Cardiac fibroblast (primary cell): ENCODE data around the gene SETBP1.

Experiments used
- DNase-seq, 2 donors: peaks; one replicate each; pipeline versions ENCODE4 v3.0.0 to v3.0.0-alpha.2; 2010; ENCODE audit warnings: low read depth in 2 of 2
- H3K4me3 ChIP-seq, 2 donors: replicated peaks in 1 of 2; 1 replicate in 1 of 2; 2 replicates in 1 of 2; pipeline ENCODE4 v1.5.1; 2011; ENCODE audit warnings: low read depth in 2 of 2, low read length in 2 of 2, mild to moderate bottlenecking in 2 of 2, moderate library complexity in 1 of 2
- TF ChIP-seq, protein P1 (sequence below): IDR thresholded peaks from one replicate; pipeline ENCODE4 v1.5.1; 2011; ENCODE audit warnings: low read depth, mild to moderate bottlenecking, low read length, inconsistent platforms

The SETBP1 gene

DNA sequence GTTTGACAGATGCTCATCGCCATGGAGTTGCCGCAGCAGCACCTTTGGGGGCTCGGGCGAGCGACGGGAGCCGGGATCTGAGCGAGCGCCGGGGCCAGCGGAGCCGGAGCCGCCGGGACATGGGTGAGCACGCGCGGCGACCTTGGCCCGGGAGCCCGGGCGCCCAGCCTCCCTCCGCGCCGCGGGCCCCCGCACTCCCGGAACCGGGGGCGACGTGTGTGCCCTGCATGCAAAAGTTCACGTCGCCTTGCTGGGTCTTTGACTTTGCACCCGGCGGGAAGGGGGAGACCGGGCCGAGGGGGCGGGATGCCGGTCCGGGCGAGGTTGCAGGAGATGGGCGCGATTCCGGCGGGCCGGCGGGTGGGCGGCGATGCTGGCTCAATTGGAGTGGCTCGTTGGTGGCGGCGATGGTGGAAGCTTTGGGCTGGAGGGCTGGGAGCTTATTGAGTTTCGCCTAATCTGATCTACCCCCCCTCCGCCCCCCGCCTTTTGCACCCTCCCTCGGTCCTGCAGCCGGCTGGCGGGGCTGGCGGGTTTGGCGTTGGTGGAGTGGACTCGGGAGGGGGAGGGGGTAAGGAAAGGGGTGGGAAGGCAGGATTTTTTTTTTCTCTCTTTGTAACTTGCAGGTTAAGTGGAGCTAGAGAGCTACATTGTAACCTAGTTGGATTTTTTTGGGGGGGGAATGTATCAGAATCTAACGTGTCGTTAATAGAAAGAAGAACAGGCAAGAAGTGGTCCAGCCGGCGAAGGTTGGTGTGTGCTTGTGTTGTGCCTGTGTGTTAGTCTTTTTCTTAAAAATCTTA lies at the start of gene SETBP1:
Gene SETBP1, plus strand, starts transcription at position 616 of the 803 bp plus-strand sequence. CDS start 20,459 bp downstream, outside the sequence.
- TF ChIP-seq, protein P1, sequence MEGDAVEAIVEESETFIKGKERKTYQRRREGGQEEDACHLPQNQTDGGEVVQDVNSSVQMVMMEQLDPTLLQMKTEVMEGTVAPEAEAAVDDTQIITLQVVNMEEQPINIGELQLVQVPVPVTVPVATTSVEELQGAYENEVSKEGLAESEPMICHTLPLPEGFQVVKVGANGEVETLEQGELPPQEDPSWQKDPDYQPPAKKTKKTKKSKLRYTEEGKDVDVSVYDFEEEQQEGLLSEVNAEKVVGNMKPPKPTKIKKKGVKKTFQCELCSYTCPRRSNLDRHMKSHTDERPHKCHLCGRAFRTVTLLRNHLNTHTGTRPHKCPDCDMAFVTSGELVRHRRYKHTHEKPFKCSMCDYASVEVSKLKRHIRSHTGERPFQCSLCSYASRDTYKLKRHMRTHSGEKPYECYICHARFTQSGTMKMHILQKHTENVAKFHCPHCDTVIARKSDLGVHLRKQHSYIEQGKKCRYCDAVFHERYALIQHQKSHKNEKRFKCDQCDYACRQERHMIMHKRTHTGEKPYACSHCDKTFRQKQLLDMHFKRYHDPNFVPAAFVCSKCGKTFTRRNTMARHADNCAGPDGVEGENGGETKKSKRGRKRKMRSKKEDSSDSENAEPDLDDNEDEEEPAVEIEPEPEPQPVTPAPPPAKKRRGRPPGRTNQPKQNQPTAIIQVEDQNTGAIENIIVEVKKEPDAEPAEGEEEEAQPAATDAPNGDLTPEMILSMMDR, result no peak
- peak; percentile 25 to 54 for DNase-seq
- H3K4me3 ChIP-seq, result peak within 1 kb of the TSS; percentile 64 to 69

DNA sequence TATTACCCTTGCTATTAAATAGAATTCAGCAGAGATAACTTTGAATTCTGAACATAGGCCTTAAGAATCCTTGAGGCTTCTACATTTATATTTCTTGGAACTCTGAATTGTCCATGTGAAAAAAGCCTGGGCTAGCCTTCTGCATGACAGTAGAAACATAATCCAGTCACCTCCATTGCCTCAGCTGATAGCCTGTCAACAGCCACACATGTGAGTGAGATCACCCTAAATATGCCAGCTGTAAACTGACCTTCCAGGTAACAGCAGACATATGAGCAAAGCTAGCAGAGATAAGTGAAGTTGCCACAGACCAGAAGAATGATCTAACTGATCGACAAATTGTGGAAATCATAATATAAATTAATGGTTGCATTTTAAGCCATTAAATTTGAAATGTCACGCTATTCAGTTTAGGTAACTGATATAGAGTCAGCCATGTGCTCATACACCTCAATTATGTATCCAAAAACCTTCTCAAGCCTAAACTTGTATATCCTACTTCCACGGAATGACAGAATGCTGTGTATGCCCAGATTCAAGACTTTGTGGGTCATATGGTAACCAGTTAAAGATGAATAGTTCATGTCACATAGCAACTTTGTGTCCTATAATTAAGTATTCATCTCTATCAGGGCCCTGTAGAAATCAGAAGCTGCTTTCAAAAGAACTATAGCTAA lies 48.1 kb upstream of the SETBP1 start:
- no peak for DNase-seq
- H3K4me3 ChIP-seq, result no peak overlapping the region
- TF ChIP-seq, protein P1, result no peak

DNA sequence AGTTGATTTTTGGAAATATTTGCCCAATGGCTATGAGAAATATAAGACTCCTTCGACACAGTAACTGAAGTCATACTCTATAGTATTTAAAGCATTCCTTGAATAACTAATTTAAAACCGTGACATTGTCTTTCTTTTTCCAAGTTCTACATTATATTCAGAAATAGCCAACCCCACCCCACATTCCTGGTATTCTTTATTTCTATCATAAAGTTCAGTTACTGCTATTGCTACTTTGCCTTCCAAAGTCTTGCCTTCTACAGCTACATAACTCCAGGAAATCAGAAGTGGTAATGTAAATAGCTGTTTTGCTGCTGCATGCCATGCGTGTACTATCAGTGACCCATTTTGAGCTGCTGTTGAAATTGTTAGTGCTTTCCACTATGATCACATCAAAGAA lies 45.1 kb upstream of the SETBP1 start:
- TF ChIP-seq, protein P1, result no peak
- DNase-seq, result no peak
- H3K4me3 ChIP-seq, result no peak overlapping the region

DNA sequence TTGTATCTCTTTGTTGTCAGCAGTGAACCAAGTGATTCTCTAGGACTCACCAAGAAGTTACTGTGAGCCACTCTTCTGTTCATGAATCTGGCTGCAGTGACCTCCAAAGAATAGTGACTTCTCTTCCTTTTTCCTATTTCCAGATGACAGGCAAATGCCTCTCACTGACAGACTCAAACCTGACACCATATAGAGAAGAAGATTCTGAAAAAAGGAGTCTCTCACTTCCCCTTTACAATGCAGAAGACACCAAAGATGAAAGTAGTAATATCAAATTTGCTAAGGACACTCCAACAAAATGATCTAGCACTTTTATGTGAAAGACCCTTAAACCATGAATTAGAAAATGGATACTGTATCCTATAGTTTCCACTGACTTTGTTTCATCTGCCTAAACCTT lies 44.4 kb upstream of the SETBP1 start:
- no peak overlapping the region for H3K4me3 ChIP-seq
- TF ChIP-seq, protein P1, result no peak
- DNase-seq, result no peak

DNA sequence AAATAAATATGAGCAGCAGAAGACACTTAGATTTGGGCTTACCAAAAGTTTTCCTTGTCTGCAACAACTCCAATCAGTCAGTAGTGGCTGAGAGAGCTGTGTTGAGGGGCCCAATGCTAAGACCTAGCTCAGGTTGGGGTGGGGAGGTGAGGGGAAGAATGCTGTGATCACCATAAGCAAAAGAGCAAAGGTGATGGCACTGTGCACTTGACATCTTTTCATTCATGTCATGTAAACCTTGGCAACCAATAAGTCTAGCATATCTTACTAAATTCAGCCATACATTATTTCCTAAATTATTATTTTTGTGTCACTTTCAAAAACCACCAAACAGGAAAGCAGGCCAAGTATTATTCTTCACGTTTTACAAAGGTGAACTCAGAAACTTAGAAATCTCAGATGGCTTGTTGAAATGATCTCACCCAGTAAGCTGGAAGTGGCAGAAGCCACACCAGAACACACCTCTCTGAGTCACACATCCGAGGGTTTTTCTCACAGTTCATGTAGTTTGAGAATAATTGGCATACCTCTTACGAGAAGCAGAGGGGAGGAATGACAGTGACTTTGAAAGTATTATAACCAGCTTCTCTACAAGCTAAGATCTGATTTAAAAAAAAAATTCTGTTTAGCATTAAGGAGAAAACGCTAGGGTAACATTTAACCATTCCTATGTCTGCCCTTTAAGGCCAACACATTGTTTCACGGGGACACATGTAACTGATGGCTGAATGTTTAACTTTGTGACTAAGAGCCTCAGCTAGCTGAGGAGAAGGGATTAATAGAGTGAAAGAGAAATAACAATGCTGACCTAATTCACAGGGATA lies 43.3 kb upstream of the SETBP1 start:
- TF ChIP-seq, protein P1, result no peak
- H3K4me3 ChIP-seq, result no peak overlapping the region
- DNase-seq, result peak in 1 of 2 donors; percentile 44

DNA sequence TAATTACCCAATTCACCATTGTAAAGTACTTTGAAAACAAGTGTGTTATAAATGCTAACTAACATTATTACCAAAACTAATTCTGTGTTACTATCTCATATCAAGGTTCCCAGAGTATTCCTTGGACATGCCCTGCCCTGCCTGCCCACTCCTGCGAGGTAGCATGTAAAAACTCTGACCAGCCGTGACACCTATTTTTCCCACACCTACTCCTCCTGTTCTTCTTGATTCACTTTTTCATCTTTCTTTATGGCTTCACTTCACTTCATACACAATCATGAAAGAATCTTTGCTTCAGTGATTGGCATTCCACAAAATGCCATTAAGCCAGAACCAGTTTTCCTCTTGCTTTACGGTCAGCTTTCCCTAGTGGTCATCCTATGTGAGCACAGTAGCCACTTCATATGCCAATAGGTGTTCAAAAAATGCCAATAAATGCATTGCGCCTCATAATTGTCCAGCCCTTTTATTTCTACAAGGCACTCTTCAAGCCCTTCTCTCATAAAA lies 42.6 kb upstream of the SETBP1 start:
- no peak for DNase-seq
- TF ChIP-seq, protein P1, result no peak
- H3K4me3 ChIP-seq, result no peak overlapping the region
